OCI-LY7 (cell line): ENCODE measurements around the gene ENAH. TPM values are rescaled to one million over a fixed set of nuclear protein-coding genes. Genes with fewer than 3 reads are reported as not detected.

Source experiments
- BruUV-seq: library from RNA; stranded (reverse); fragments of 400-500 nt; replicated peaks from 2 replicates; lab custom pipeline; 2021; lab: Mats Ljungman, UMichigan
- CTCF ChIA-PET: fragments of 300-600 bp; sonication (Branson Sonifier 250); formaldehyde crosslinking; loops from one replicate; lab custom pipeline; 2022; ENCODE audit warnings: antibody characterized with exemption; ENCODE audit not compliant: unreplicated experiment; lab: Charles Lee
- POLR2A ChIA-PET: fragments of 300-600 bp; sonication (Branson Sonifier 250); formaldehyde crosslinking; loops from one replicate; lab custom pipeline; 2022; ENCODE audit warnings: antibody characterized with exemption; lab: Charles Lee
- DNase-seq: peaks from one replicate; pipeline ENCODE4 v3.0.0-alpha.2; 2015; ENCODE audit warnings: low spot score
- H2AFZ ChIP-seq: fragments of 200-600 bp; sonication (generic), shearing (Covaris generic); 2 replicates; pipeline ENCODE4 v1.6.1; 2014; ENCODE audit warnings: mild to moderate bottlenecking, antibody characterized with exemption, low read length, moderate library complexity
- H3K27ac ChIP-seq: fragments of 200-600 bp; sonication (generic); 2 replicates; pipeline ENCODE4 v1.5.1; 2014; ENCODE audit warnings: mixed run types, low read depth, mild to moderate bottlenecking, moderate library complexity, low read length, inconsistent platforms; ENCODE audit not compliant: poor library complexity, severe bottlenecking
- H3K36me3 ChIP-seq: fragments of 200-600 bp; sonication (generic); 2 replicates; pipeline ENCODE4 v1.6.1; 2014; ENCODE audit warnings: mild to moderate bottlenecking, antibody characterized with exemption, low read length, moderate library complexity, mixed read lengths; ENCODE audit not compliant: insufficient read depth
- H3K4me1 ChIP-seq: fragments of 200-600 bp; sonication (generic); 2 replicates; pipeline ENCODE4 v1.5.1; 2014; ENCODE audit warnings: mild to moderate bottlenecking, low read length; ENCODE audit not compliant: insufficient read depth, poor library complexity, severe bottlenecking
- H3K4me2 ChIP-seq: fragments of 200-600 bp; sonication (generic); 2 replicates; pipeline ENCODE4 v1.6.1; 2014; ENCODE audit warnings: mild to moderate bottlenecking, low read length
- H3K4me3 ChIP-seq: fragments of 200-600 bp; sonication (generic); 2 replicates; pipeline ENCODE4 v1.5.1; 2014; ENCODE audit warnings: mild to moderate bottlenecking, low read depth, low read length; ENCODE audit not compliant: poor library complexity, severe bottlenecking
- H3K79me2 ChIP-seq: fragments of 200-600 bp; sonication (generic); 2 replicates; pipeline ENCODE4 v1.6.1; 2016; ENCODE audit warnings: low read depth, mild to moderate bottlenecking, low read length, moderate library complexity, mixed read lengths; ENCODE audit not compliant: insufficient read depth
- H3K9me2 ChIP-seq: fragments of 200-600 bp; sonication (generic); 2 replicates; pipeline ENCODE4 v1.6.1; 2016; ENCODE audit warnings: mild to moderate bottlenecking, low read length, mixed read lengths; ENCODE audit not compliant: insufficient read depth
- H3K9me3 ChIP-seq: fragments of 200-600 bp; sonication (generic); 2 replicates; pipeline ENCODE4 v1.6.1; 2014; ENCODE audit warnings: mild to moderate bottlenecking, mixed run types, low read length, mixed read lengths
- H4K20me1 ChIP-seq: fragments of 200-600 bp; sonication (generic); 2 replicates; pipeline ENCODE4 v1.6.1; 2014; ENCODE audit warnings: mild to moderate bottlenecking, antibody characterized with exemption, low read length, moderate library complexity, mixed read lengths; ENCODE audit not compliant: insufficient read depth
- CTCF ChIP-seq: fragments of 200-600 bp; sonication (generic); conservative IDR thresholded peaks from 2 replicates; pipeline ENCODE4 v1.5.1; 2014; ENCODE audit warnings: mild to moderate bottlenecking, antibody characterized with exemption, low read length, moderate library complexity, mixed read lengths
- EZH2phosphoT487 ChIP-seq: fragments of 200-600 bp; sonication (generic); IDR thresholded peaks from 2 replicates; pipeline ENCODE4 v1.6.1; 2018; ENCODE audit warnings: low read depth, borderline replicate concordance, mild to moderate bottlenecking, mixed run types, antibody characterized with exemption, low read length, moderate library complexity, mixed read lengths
- intact Hi-C: fragments of 100-400 bp; cut with micrococcal nuclease; formaldehyde crosslinking; loops from one replicate; pipeline ENCODE4 v1.10.0; 2022; ENCODE audit not compliant: unreplicated experiment
- total RNA-seq, 2 experiments: library from RNA; depleted of rRNA in 1 of 2; stranded (reverse); fragments of >200 nt in 1 of 2; shearing (Covaris generic) in 1 of 2; gene quantifications; 2 replicates each; pipeline ENCODE4 v1.2.3, GENCODE V29; 2014 to 2022

The ENAH gene
- total RNA-seq, 2 experiments from 2014 or later: 4.6 to 18.1 TPM

- ChIA-PET CTCF (interaction anchor here (0.5 kb wide), 1 partner anchor 35 kb away, joined by 5 read pairs; no protein-coding TSS in a partner anchor), POLR2A (interaction anchor here (0.6 to 7.3 kb wide), 7 partner anchors 10 to 158 kb away, joined by 3 to 51 read pairs (median 5); no protein-coding TSS in a partner anchor)
Measured at GRCh38 chr1:225483818-225484656, 168.9 kb downstream of the ENAH start.

GRCh38 chr1:225482421-225482950, 170.4 kb downstream of the ENAH start:
- Histone ChIP-seq H3K4me2 (peak overlapping the region; percentile 70), H3K9me3 (no peaks in the 10 kb centered on the region), H3K36me3 (no peaks in the 10 kb centered on the region), H3K4me1 (peaks cover 65% of the 10 kb centered on the region), H3K4me3 (no peak overlapping the region), H3K27ac (no peak overlapping the region), H2AFZ (no peak overlapping the region), H4K20me1 (no peaks in the 10 kb centered on the region), H3K79me2 (no peaks in the 10 kb centered on the region), H3K9me2 (no peaks in the 10 kb centered on the region)
- POLR2A ChIA-PET: interaction anchor here (0.6 to 7.3 kb wide), 16 partner anchors 9 to 698 kb away, joined by 3 to 51 read pairs (median 5); partner anchors contain the start of gene SRP9
- CTCF ChIA-PET: interaction anchor here (0.6 to 1.5 kb wide), 9 partner anchors 17 to 396 kb away, joined by 3 to 11 read pairs (median 3); partner anchors contain the start of gene ENAH
- intact Hi-C loops: no loop called here
- TF ChIP-seq CTCF (no peak), EZH2phosphoT487 (no peak)
- no peak for DNase-seq
- no TSS peak for BruUV-seq

More at GRCh38 chr1:225483818-225484656, 168.9 kb downstream of the ENAH start:
- Histone ChIP-seq H4K20me1 (no peaks in the 10 kb centered on the region), H3K9me2 (no peaks in the 10 kb centered on the region), H3K36me3 (no peaks in the 10 kb centered on the region), H3K4me3 (no peak overlapping the region), H3K4me1 (peaks cover 57% of the 10 kb centered on the region), H3K9me3 (no peaks in the 10 kb centered on the region), H2AFZ (no peak overlapping the region), H3K79me2 (no peaks in the 10 kb centered on the region), H3K4me2 (no peak overlapping the region), H3K27ac (no peak overlapping the region)
- no peak for DNase-seq
- intact Hi-C loops: no loop called here
- TF ChIP-seq CTCF (no peak), EZH2phosphoT487 (no peak)
- BruUV-seq: no TSS peak
